Caco-2 (cell line): ENCODE data around the gene RAD51B. TPM values are rescaled to one million over a fixed set of nuclear protein-coding genes. Genes with fewer than 3 reads are reported as not detected.

Source experiments
- BruUV-seq: library from RNA; stranded (reverse); fragments of 400-500 nt; replicated peaks from 2 replicates; lab custom pipeline; 2021; lab: Mats Ljungman, UMichigan
- CTCF ChIA-PET: fragments of 300-600 bp; sonication (Branson Sonifier 250); formaldehyde crosslinking; loops from one replicate; lab custom pipeline; 2022; ENCODE audit warnings: antibody characterized with exemption; lab: Charles Lee
- POLR2A ChIA-PET: fragments of 300-600 bp; sonication (Branson Sonifier 250); formaldehyde crosslinking; loops from one replicate; lab custom pipeline; 2022; ENCODE audit warnings: antibody characterized with exemption; lab: Charles Lee
- DNase-seq, 2 experiments: peaks; one replicate each; pipeline versions ENCODE4 v3.0.0 to v3.0.0-alpha.2; 2020 to 2022
- H3K27me3 ChIP-seq: replicated peaks from 2 replicates; pipeline ENCODE4 v1.6.0; 2011; ENCODE audit warnings: low read length; ENCODE audit not compliant: control insufficient read depth, insufficient read depth
- H3K36me3 ChIP-seq: 2 replicates; pipeline ENCODE4 v1.5.1; 2011; ENCODE audit warnings: low read length; ENCODE audit not compliant: control insufficient read depth, insufficient read depth
- H3K4me1 ChIP-seq: fragments of 250-450 bp; sonication (Bioruptor Pico); 2 replicates; pipeline ENCODE4 v1.5.1; 2020; ENCODE audit warnings: mild to moderate bottlenecking
- H3K4me3 ChIP-seq: 2 replicates; pipeline ENCODE4 v1.5.1; 2011; ENCODE audit warnings: low read depth, mild to moderate bottlenecking, control low read depth, low read length
- H3K9me3 ChIP-seq: fragments of 250-450 bp; sonication (Bioruptor Pico); 2 replicates; pipeline ENCODE4 v1.5.1; 2020; ENCODE audit warnings: mild to moderate bottlenecking, moderate library complexity
- H3K27ac Mint-ChIP-seq: one replicate; pipeline ENCODE4 v1.8.0; 2022; ENCODE audit warnings: mixed read lengths; ENCODE audit not compliant: unreplicated experiment
- H3K27me3 Mint-ChIP-seq: one replicate; pipeline ENCODE4 v1.8.0; 2022; ENCODE audit warnings: mixed read lengths; ENCODE audit not compliant: insufficient read depth, unreplicated experiment
- H3K36me3 Mint-ChIP-seq: one replicate; pipeline ENCODE4 v1.8.0; 2022; ENCODE audit warnings: mild to moderate bottlenecking, mixed read lengths; ENCODE audit not compliant: insufficient read depth, unreplicated experiment
- H3K4me1 Mint-ChIP-seq: one replicate; pipeline ENCODE4 v1.8.0; 2022; ENCODE audit warnings: low read depth, mixed read lengths; ENCODE audit not compliant: unreplicated experiment
- H3K4me3 Mint-ChIP-seq: one replicate; pipeline ENCODE4 v1.8.0; 2022; ENCODE audit warnings: mild to moderate bottlenecking, moderate library complexity, mixed read lengths; ENCODE audit not compliant: unreplicated experiment
- H3K9me3 Mint-ChIP-seq: one replicate; pipeline ENCODE4 v1.8.0; 2022; ENCODE audit warnings: mixed read lengths; ENCODE audit not compliant: unreplicated experiment
- intact Hi-C: fragments of 100-400 bp; cut with micrococcal nuclease; formaldehyde crosslinking; loops from one replicate; pipeline ENCODE4 v1.10.0; 2022; ENCODE audit not compliant: unreplicated experiment
- total RNA-seq: library from RNA; stranded (reverse); gene quantifications from 2 replicates; pipeline ENCODE4 v1.2.3, GENCODE V29; 2022
- TF ChIP-seq, protein P1 (sequence below), 2 experiments: fragments of 200-600 bp in 1 of 2; IDR thresholded peaks; 1 replicate in 1 of 2; 2 replicates in 1 of 2; pipeline versions ENCODE4 v1.5.1 to v1.8.0; 2011 to 2022; ENCODE audit warnings: antibody characterized with exemption in 1 of 2, control low read depth in 1 of 2, inconsistent platforms in 1 of 2, low read depth in 1 of 2, low read length in 1 of 2, mild to moderate bottlenecking in 1 of 2, moderate library complexity in 1 of 2; ENCODE audit not compliant: insufficient read depth in 1 of 2, severe bottlenecking in 1 of 2, unreplicated experiment in 1 of 2

RAD51B gene
- total RNA-seq, 1 experiment from 2014 or later, result 16.7 TPM

DNA sequence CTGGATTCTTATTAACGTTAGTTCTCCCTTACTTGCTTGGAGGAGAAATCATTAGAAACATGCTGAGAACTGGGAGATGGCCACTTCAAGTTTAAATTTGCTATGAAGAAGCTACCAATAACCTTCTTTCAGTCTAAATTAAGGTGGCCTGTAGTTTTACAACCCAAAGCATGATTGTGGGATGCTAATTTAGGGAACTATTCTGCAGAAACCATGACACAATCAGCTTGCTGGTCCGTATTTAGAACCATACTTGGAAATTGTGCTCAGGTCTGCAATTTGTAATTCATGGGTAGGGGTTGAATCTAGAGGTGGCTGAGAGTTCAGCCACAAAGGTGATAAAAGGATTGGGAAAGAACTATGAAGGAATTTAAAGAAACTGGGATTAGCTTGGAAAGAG is 405.7 kb downstream of the RAD51B start:
- POLR2A ChIA-PET, result interaction anchor here (0.6 kb wide), 1 partner anchor 12 kb away, joined by 4 read pairs; no protein-coding TSS in a partner anchor
- intact Hi-C loops, result no loop called here
- CTCF ChIA-PET, result no interaction called here

GRCh38 chr14:68226523-68226922 is 406.9 kb downstream of the RAD51B start:
- no peak overlapping the region for H3K4me3 Mint-ChIP-seq
- H3K27me3 ChIP-seq, result no peaks in the 10 kb centered on the region
- H3K4me1 Mint-ChIP-seq, result peaks cover 7% of the 10 kb centered on the region
- H3K36me3 ChIP-seq, result no peaks in the 10 kb centered on the region
- H3K4me1 ChIP-seq, result peaks cover 17% of the 10 kb centered on the region
- H3K9me3 ChIP-seq, result no peaks in the 10 kb centered on the region
- intact Hi-C loops, result no loop called here
- H3K27ac Mint-ChIP-seq, result no peak overlapping the region
- H3K9me3 Mint-ChIP-seq, result no peaks in the 10 kb centered on the region
- H3K36me3 Mint-ChIP-seq, result no peaks in the 10 kb centered on the region
- TF ChIP-seq, protein P1, sequence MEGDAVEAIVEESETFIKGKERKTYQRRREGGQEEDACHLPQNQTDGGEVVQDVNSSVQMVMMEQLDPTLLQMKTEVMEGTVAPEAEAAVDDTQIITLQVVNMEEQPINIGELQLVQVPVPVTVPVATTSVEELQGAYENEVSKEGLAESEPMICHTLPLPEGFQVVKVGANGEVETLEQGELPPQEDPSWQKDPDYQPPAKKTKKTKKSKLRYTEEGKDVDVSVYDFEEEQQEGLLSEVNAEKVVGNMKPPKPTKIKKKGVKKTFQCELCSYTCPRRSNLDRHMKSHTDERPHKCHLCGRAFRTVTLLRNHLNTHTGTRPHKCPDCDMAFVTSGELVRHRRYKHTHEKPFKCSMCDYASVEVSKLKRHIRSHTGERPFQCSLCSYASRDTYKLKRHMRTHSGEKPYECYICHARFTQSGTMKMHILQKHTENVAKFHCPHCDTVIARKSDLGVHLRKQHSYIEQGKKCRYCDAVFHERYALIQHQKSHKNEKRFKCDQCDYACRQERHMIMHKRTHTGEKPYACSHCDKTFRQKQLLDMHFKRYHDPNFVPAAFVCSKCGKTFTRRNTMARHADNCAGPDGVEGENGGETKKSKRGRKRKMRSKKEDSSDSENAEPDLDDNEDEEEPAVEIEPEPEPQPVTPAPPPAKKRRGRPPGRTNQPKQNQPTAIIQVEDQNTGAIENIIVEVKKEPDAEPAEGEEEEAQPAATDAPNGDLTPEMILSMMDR (IDR thresholded peaks at IDR 0.05; ENCODE audit: insufficient read depth in 1 of 2, low read depth in 1 of 2, low read length in 1 of 2, severe bottlenecking in 1 of 2, unreplicated experiment in 1 of 2), result no peak
- DNase-seq, result no peak
- H3K27me3 Mint-ChIP-seq, result no peaks in the 10 kb centered on the region
- no TSS peak for BruUV-seq
- ChIA-PET CTCF (no interaction called here), POLR2A (no interaction called here)
- H3K4me3 ChIP-seq, result no peak overlapping the region

More for the DNA sequence above, 405.7 kb downstream of the RAD51B start:
- BruUV-seq, result no TSS peak
- Mint-ChIP-seq H3K27ac (no peak overlapping the region), H3K4me3 (no peak overlapping the region), H3K9me3 (no peaks in the 10 kb centered on the region), H3K36me3 (no peaks in the 10 kb centered on the region), H3K4me1 (peaks cover 7% of the 10 kb centered on the region), H3K27me3 (no peaks in the 10 kb centered on the region)
- H3K27me3 ChIP-seq, result no peaks in the 10 kb centered on the region
- peaks cover 8% of the 10 kb centered on the region; the same call in 1 of the 2 replicates for H3K4me1 ChIP-seq
- H3K4me3 ChIP-seq, result no peak overlapping the region
- no peaks in the 10 kb centered on the region for H3K36me3 ChIP-seq
- DNase-seq, result no peak
- no peaks in the 10 kb centered on the region for H3K9me3 ChIP-seq
- TF ChIP-seq, protein P1 (IDR thresholded peaks at IDR 0.05; ENCODE audit: insufficient read depth in 1 of 2, low read depth in 1 of 2, low read length in 1 of 2, severe bottlenecking in 1 of 2, unreplicated experiment in 1 of 2), result no peak

DNA sequence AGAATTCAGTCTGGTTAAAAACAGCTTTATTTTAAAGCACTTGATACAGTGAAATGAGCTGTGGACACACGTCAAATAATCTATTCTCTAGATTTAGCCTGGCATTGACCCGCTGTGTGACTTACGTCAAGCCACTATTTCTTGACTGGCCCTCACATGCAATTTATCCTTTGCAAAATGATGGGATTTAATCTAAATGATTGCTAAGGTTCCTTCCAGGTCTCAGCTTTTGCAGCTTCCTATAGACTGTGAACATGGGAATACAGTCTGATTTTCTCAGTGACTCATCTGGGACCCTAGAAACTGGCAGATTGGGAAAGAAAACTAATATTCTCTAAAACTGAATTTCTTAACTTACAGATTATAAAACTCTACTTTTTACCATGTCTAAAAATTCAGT is 409.1 kb downstream of the RAD51B start:
- BruUV-seq, result no TSS peak
- TF ChIP-seq, protein P1 (IDR thresholded peaks at IDR 0.05; ENCODE audit: insufficient read depth in 1 of 2, low read depth in 1 of 2, low read length in 1 of 2, severe bottlenecking in 1 of 2, unreplicated experiment in 1 of 2), result no peak
- Mint-ChIP-seq H3K9me3 (no peaks in the 10 kb centered on the region), H3K27ac (no peak overlapping the region), H3K27me3 (no peaks in the 10 kb centered on the region), H3K4me1 (peaks cover 7% of the 10 kb centered on the region), H3K4me3 (no peak overlapping the region), H3K36me3 (no peaks in the 10 kb centered on the region)
- ChIA-PET CTCF (no interaction called here), POLR2A (no interaction called here)
- no peak overlapping the region for H3K4me3 ChIP-seq
- H3K9me3 ChIP-seq, result no peaks in the 10 kb centered on the region
- H3K36me3 ChIP-seq, result no peaks in the 10 kb centered on the region
- intact Hi-C loops, result no loop called here
- DNase-seq, result no peak
- no peaks in the 10 kb centered on the region for H3K27me3 ChIP-seq
- peaks cover 24% of the 10 kb centered on the region for H3K4me1 ChIP-seq
